Endometrial microvascular endothelial cells (primary cell): Measurements from ENCODE around the gene ETV6. TPM values are rescaled to one million over a fixed set of nuclear protein-coding genes. Genes with fewer than 3 reads are reported as not detected.
"Not testable (repeated sequence)": the region's sequence is repeated elsewhere in the genome, so short reads cannot be mapped to it uniquely, and the experiment has no call there.

Experiments used
- in situ Hi-C: cut with HindIII; loops from 2 replicates; pipeline ENCODE4 v1.10.0; 2017; ENCODE audit warnings: low sequenced_read_pairs, low pct_unique_long_range_greater_than_20kb; ENCODE audit errors: inconsistent ontology term
- total RNA-seq: library from RNA; depleted of rRNA; stranded (reverse); fragments of >200 nt; gene quantifications from one replicate; pipeline ENCODE4 v1.2.3, GENCODE V29; 2015; ENCODE audit errors: inconsistent ontology term

ETV6 gene
- 12.6 TPM for total RNA-seq

DNA sequence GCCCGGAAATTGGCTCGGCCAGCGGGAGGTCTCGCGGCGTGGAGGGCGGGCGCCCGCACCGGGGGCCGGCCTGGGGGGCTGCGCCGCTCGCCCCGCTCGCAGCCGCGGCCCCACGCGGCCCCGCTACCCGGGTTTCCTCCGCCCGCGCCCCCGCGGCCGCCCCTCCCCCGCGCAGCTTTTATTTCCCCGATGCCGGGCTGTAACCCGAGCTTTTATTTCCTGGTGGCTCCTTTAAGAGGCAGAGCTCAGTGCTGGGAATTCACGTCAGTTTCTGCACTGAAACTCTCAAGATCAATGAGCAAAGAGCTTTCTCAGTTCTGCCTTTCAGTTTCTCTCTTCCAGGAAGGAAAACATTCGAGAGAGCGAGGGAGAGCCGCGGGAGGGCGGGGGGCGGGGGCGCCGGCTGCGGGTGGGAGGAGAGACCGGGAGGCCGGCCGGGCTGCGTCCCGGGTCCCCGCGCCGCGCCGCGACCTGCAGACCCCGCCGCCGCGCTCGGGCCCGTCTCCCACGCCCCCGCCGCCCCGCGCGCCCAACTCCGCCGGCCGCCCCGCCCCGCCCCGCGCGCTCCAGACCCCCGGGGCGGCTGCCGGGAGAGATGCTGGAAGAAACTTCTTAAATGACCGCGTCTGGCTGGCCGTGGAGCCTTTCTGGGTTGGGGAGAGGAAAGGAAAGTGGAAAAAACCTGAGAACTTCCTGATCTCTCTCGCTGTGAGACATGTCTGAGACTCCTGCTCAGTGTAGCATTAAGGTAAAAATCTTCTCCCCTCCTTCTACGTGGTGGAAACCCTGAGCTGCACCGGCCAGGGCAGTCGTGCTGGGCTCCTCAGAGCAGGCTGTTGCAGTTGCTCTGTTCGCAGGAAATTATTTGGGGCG is at the start of gene ETV6:
Gene ETV6, plus strand, starts transcription at position 262 of the 873 bp plus-strand sequence. Its CDS starts 454 bp downstream, at position 716.
- in situ Hi-C loops, result loop anchor here (10.0 kb wide), 1 partner anchor 65 kb away; no protein-coding TSS in a partner anchor

DNA sequence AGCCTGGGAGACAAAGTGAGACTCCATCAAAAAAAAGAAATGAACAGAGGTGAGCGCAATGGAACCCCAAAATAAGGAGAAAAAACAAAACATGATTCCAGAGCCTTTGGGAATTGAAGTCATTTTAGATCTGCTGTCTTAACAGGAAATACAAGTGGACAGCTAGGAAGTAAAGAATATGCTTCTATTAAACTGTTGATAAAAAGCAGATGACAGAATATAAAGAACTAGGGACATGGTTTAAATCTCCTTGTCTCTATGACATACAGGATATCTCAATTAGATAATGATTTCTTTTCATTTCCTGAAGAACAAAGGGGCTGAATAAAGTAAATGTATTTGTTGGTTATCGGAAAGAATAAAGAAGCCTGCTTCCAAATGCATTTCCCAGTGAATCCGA is 49.3 kb upstream of the ETV6 start:
- in situ Hi-C loops, result no loop called here

DNA sequence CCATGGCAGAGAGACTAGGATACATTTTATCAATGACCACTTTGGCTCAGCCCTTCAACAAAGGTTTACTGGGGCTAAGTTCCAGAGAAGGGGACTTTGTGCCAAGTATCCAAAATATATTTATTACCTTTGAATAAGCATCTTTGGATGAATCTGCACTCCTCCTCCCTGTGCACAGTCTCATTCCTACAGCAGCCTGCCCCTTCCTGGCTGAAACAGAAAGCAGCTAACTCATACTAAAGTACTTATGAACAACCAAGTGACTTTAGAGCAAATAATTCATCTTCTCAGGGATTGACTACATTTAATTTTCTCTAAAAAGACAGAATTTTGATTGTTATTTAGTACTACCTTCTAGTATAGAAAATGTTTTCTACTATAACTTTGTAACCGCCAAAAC is 47.8 kb upstream of the ETV6 start:
- in situ Hi-C loops, result no loop called here

DNA sequence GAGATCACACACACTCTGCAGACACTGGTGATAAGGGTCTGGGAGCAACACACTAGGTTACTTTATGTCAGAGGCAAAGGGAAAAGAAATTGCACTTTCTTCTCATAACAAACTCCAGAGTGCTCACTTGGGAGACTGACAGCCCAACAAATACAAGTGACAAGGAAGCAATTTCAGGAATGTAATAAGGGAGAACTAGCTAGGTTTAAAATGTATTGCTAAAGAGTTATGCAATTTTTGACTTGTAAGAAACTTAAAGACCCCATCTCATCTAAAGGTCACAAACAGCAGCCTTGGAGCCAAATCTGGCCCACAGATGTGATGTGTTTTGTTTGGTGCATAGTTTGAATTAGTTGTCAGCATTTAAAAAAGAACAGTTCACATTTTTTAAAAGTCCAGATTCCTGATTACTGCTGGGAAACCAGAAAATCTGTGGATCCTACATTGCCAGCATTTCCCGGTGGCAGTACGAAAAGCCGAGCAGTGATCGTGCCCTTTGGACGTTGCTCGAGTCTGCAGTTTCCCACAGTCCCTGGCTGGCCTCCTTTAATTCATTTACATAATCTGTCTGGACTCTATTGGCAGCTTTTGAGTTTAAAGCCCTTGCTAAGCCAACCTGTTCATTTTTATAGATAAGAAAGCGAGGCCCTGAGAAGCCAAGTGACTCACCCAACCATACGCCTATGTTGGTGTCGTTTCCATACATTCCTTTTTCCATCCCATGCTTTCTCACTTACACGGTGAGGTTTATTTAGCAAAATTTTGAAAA is 42.0 kb upstream of the ETV6 start:
- in situ Hi-C loops, result no loop called here

DNA sequence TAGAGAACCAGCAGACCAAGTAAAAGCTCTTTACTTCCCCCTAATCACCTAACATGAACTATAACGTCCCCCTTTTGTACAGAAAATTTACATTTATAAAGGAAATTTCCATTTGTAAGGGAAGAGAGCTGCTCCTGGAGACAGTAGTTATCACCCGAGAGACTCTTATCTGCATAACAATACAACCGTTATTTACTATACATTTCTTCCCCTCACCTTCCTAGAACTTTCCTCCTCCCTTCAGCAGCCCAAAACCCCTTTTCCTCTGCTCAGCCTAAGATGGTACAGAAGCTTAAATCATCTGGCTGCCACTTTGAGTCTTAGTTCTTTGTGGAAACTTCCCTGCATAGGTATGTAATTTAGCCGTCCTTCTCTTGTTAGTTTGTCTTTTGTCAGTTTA is 40.4 kb upstream of the ETV6 start:
- in situ Hi-C loops, result no loop called here

DNA sequence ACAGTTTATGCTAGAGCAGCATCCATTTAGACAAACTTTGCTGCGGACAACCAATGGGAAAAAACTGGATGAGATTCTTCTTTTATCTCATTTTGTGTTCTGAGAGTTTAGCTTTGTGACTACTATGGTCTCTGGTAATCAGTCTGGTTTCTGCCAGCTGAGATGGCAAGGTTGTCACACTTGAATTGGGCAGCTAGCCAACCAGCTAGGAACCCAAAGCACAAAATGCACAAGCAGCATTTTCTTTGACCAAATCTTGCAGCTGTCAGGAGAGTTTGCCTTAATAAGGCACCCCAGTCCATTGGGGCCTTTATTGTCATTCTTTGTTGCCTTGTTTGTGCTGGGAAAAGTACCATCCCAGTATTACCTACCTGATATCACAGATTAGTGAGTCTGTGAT is 34.0 kb upstream of the ETV6 start:
- in situ Hi-C loops, result no loop called here

DNA sequence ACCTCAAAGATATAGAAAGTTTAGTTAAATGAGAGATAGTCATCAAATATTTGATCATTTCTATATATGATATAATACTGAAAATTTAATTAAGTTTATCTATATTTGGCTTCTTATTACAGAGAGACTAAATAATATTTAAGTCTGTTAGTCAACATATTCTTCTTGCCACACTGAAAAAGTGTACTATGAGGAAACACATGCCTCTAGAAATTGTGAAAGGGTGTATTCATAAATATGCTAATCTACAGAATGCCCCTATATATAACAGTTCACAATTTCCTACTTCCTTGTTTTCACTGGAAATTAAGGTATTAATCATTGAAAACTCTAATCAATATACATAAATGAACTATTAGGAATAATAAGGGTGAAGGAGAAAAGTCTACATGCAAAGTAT is 31.4 kb upstream of the ETV6 start:
- in situ Hi-C loops, result no loop called here

DNA sequence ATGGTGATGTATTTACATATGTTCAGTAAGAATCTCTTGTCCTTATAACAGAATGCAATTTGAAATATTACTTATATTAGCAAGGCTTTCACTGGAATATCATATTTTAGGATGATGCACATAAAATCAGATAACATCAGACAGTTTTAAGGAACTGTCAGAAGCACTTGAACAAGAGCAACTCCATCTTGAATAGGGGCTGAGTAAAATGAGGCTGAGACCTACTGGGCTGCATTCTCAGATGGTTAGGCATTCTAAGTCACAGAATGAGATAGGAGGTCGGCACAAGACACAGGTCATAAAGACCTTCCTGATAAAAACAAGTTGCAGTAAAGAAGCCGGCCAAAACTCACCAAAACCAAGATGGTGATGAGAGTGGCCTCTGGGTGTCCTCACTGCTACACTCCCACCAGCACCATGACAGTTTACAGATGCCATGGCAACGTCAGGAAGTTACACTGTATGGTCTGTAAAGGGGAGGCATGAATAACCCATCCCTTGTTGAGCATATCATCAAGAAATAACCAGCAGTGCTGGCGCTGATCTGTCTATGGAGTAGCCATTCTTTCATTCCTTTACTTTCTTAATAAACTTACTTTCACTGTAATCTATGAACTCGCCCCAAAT is 27.6 kb upstream of the ETV6 start:
- in situ Hi-C loops, result no loop called here

DNA sequence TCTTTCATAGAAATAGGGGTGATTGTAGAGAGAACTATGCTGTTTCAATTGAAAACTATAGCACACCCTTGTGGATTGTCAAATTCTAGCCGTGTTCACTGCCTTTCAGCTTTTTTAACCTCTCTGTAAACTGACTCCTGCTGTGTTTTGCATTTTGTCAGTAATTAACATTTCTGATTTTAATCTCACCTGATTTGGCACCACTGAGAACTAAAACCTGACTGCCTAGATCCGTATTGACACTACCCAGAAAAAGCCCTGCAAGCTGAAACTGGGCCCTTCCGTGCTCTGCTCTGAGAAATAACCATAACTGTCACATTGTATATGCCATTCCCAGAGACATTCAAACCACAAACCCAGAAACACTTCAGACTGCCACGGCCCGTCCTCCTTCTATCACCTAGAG is 26.6 kb upstream of the ETV6 start:
- in situ Hi-C loops, result no loop called here

DNA sequence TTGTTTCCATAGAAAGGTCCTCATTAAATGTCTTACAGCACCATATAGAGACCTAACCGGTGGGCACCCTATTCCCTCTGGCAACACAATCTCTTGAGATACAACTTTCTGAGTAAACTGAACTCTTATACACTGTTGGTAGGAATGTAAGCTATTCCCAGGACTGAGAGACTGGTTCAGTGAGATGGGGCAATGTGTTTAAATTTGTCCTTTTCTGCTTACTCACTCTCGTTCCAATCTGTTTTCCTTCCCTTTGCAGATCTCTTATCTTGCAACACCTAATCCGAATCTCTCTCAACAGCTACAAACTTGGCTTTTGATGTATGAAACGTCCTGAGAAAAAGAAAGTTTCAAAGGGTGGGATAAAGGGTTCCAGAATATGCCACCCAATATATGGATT is 26.1 kb upstream of the ETV6 start:
- in situ Hi-C loops, result no loop called here

DNA sequence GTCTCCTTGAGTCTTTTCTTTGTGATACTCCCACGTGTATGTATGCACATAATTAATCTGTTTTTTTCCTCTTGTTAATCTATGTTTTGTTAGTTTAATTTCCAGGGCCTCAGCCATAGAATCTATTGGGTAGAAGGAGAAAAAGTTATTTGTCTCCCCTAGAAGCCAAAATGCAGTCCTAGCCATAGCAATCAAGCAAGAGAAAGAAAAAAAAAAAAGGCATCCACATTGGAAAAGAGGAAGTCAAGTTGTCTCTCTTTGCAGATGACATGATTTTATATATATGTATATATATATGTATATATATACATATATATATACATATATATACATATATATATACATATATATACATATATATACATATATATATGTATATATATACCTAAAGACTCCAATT is 25.4 kb upstream of the ETV6 start:
- in situ Hi-C loops, result no loop called here

DNA sequence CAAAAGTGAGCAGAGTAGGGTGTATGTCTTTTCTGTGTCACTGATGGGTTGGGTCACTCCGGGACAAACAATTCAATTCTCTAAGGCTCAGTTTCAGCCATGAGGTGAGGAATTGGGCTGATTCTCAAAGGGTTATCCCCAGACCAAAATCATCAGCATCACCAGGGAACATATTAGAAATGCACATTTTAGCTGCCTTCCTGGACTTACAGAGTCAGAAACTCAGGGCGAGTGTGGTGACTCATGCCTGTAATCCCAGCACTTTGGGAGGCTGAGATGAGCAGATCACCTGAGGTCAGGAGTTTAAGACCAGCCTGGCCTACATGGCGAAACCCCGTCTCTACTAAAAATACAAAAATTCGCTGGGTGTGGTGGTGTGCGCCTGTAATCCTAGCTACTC is 21.8 kb upstream of the ETV6 start:
- in situ Hi-C loops, result not testable (repeated sequence)

DNA sequence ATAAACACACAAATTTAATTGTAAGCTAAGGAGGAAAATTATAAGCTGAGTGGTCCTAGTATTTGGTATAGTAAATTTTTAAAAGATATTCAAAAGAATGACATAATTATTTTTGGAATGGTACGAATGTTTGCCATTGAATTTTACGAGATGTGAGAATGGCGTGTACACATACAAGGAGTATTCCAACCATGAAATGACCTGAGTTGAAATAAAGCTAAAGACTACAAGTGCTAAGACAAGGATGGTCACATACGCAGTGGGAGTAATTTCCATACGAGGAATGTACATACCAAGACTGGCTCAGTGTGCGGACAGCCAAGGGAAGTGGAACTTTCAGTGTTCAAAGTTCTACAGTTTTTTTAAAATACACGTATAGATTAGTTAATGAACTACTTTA is 21.1 kb upstream of the ETV6 start:
- in situ Hi-C loops, result no loop called here

DNA sequence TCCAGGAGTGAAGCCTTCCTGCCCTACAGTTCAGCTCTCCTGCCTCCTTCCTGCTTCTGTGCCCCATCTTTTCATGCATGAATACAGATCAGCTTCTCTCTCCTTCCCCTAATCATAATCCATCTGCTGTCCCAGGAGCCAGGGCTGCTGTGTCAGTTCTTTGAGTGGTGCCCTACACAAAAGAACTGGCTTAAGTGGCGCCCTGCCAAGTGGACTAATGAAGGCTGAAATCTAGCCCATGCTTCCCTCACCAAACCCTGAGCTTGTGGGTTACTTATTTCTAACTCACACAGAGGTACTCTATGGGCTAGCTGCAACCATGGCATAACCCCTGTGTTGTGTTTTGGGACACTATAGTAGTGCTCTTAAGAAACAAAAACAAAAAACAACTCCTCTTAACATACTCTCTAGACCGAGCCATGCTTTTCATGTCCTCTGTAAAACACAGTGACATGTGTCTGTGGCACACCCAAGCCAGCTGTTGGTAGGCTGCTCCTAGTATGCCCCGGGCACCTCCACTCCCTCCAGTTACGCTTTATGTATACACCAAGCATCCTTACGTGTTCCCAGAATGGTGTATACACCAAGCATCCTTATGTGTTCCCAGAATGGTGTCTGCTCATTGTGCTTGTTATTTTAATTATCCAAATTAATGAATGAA is 19.3 kb upstream of the ETV6 start:
- in situ Hi-C loops, result no loop called here

DNA sequence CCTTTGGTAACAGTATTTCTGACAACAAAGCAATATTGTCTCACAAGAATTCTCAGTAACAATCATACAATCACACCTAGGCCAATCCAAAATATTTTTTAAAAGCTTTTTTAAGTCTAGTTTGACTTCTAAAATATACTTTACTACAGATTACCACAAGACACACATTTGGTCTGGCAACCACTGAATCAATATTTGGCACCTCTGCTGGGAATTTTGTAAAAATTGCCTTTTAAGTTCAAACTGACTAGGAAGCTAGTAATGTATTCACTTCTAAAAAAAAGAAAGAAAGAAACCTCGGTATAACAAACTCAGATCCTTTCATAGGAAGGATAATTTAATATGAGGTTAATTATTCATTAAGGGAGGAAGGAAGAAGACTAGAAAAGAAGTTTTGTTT is 18.2 kb upstream of the ETV6 start:
- in situ Hi-C loops, result no loop called here

DNA sequence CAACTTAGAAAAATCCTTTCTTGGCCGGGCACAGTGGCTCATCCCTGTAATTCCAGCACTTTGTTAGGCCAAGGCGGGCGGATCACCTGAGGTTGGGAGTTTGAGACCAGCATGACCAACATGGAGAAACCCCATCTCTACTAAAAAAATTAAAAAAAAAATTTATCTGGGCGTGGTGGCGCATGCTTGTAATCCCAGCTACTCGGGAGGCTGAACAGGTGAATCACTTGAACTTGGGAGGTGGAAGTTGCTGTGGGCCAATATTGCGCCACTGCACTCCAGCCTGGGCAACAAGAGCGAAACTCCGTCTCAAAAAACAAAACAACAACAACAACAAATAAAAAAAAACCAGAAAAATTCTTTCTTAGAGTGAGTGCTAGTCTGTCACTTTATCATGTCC is 17.6 kb upstream of the ETV6 start:
- in situ Hi-C loops, result not testable (repeated sequence)

DNA sequence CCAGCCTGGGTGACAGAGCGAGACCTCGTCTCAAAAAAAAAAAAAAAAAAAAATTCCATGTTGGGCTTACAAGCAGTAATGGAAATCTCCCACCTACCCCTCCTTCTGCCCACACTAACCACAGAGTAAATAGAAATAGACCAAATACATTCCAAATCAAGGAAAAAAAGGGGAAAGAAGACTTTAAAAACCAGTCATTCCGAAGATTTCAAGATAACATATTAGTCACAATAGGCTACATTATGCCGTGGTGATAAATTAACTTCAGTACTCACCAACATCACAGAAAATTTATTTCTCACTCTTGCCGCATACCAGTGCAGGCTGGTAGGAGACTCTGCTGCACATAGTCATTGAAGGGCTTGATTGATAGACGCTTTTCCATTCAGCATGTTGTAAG is 15.5 kb upstream of the ETV6 start:
- in situ Hi-C loops, result no loop called here

DNA sequence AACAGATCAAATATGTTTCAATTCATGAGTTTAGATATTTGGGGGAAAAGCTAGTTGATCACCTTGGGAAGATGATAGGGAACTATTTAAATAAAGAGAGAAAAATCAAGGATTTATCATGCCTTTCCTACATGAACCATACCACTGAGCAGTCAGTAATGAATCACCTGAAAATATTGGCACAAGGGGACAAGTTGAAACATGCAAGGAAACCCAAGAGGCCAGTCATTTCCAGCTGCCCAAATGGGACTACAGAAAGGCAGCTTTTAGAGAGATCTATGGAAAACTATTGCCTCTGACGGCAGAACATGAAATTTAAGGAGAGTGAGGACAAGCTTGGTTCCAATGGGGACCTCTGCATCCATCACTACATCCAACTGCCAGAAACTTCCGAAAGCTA is 14.1 kb upstream of the ETV6 start:
- in situ Hi-C loops, result no loop called here

DNA sequence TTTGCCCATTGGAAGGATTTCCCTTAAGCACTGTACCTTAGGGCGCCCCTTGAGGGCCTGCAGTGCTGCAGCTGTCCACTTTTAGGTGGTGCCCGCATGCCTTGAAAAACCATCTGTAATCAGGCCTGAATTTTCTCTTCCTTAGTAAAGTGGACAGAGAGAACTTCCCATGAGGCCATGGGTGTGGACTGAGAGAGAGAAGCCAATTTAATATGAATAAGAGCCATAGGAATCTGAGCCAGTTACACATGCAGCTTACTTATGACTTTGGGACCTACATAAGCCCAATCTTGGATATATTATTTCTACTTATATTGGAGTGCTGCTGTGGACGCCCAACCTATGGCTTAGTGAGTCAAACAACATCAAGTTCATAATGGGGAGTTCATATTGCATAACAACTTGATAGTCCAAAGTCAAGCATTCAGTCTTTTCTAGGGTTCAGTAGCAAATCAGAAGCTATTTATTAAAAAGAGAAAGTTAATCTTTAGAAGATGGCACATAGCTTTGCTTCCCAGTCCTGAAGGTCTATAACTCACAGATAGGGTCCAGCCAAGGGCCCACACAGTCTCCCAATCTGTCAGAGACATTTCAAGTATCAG is 11.1 kb upstream of the ETV6 start:
- in situ Hi-C loops, result no loop called here
